ENCODE data around the gene SFXN2.
"Not testable (repeated sequence)": the region's sequence is repeated elsewhere in the genome, so short reads cannot be mapped to it uniquely, and the experiment has no call there.

GRCh38 chr10:102695401-102695800 is 19.0 kb upstream of the SFXN2 start:
- not testable (repeated sequence) for TF ChIP-seq CTCF (IDR thresholded peaks at IDR 0.05; ENCODE audit: insufficient read depth, low read depth, low read length); EZH2 (IDR thresholded peaks at IDR 0.05; ENCODE audit: insufficient read depth, low read length)
